Testis (tissue), 2 donors: Measurements from ENCODE around the gene IL18RAP.

Experiments
- CTCF ChIP-seq, 3 experiments: fragments of 450-650 bp in 2 of 3; fragments of 200-600 bp in 1 of 3; sonication (generic) in 1 of 3; IDR thresholded peaks; one replicate each; pipeline ENCODE4 v1.5.1; 2016 to 2019; ENCODE audit warnings: antibody characterized with exemption in 3 of 3, mild to moderate bottlenecking in 2 of 3, moderate library complexity in 1 of 3
- POLR2A ChIP-seq: fragments of 450-650 bp; IDR thresholded peaks from one replicate; pipeline ENCODE4 v1.6.1; 2017; ENCODE audit warnings: antibody characterized with exemption, mild to moderate bottlenecking, moderate library complexity

GRCh38 chr2:102451968-102452367 is 29.0 kb downstream of the IL18RAP start:
- no peak for TF ChIP-seq CTCF (IDR thresholded peaks at IDR 0.05)
- TF ChIP-seq POLR2A = no peak
